Lower leg skin (tissue), 3 donors: ENCODE data around the gene IKBIP.

Experiments used
- POLR2A ChIP-seq, 2 donors: fragments of 450-650 bp; IDR thresholded peaks; one replicate each; pipeline ENCODE4 v1.6.1; 2016 to 2017; ENCODE audit warnings: antibody characterized with exemption in 2 of 2, mild to moderate bottlenecking in 1 of 2, moderate library complexity in 1 of 2
- TF ChIP-seq, protein P1 (sequence below), 3 donors: fragments of 450-650 bp; IDR thresholded peaks; one replicate each; pipeline ENCODE4 v1.5.1; 2016; ENCODE audit warnings: antibody characterized with exemption in 3 of 3, mild to moderate bottlenecking in 3 of 3, moderate library complexity in 2 of 3

DNA sequence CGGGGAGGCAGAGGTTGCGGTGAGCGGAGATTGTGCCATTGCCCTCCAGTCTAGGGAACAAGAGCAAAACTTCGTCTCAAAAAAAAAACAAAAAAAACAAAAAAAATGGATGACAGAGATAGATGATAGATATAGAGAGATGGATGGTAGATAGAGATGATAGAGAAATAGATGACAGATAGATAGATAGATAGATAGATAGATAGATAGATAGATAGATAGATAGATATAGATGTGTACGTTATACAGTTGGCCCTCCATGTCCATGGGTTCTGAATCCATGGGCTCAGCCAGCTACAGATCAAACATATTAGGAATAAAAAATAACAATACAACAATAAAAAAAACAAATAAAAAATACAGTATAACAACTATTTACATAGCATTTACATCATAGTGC lies 63.9 kb downstream of the IKBIP start:
- TF ChIP-seq, protein P1, sequence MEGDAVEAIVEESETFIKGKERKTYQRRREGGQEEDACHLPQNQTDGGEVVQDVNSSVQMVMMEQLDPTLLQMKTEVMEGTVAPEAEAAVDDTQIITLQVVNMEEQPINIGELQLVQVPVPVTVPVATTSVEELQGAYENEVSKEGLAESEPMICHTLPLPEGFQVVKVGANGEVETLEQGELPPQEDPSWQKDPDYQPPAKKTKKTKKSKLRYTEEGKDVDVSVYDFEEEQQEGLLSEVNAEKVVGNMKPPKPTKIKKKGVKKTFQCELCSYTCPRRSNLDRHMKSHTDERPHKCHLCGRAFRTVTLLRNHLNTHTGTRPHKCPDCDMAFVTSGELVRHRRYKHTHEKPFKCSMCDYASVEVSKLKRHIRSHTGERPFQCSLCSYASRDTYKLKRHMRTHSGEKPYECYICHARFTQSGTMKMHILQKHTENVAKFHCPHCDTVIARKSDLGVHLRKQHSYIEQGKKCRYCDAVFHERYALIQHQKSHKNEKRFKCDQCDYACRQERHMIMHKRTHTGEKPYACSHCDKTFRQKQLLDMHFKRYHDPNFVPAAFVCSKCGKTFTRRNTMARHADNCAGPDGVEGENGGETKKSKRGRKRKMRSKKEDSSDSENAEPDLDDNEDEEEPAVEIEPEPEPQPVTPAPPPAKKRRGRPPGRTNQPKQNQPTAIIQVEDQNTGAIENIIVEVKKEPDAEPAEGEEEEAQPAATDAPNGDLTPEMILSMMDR (IDR thresholded peaks at IDR 0.05), result no peak
- TF ChIP-seq POLR2A (IDR thresholded peaks at IDR 0.05), result no peak
